GM12891 (cell line): Measurements from ENCODE around the gene IGFBP1.

Experiments used
- POLR2A ChIP-seq: IDR thresholded peaks from 2 replicates; pipeline ENCODE4 v1.6.1; 2011; ENCODE audit warnings: low read depth, low read length, control low read depth
- POLR2AphosphoS5 ChIP-seq: IDR thresholded peaks from 2 replicates; pipeline ENCODE4 v1.6.1; 2011; ENCODE audit warnings: low read depth, low read length, control low read depth

DNA sequence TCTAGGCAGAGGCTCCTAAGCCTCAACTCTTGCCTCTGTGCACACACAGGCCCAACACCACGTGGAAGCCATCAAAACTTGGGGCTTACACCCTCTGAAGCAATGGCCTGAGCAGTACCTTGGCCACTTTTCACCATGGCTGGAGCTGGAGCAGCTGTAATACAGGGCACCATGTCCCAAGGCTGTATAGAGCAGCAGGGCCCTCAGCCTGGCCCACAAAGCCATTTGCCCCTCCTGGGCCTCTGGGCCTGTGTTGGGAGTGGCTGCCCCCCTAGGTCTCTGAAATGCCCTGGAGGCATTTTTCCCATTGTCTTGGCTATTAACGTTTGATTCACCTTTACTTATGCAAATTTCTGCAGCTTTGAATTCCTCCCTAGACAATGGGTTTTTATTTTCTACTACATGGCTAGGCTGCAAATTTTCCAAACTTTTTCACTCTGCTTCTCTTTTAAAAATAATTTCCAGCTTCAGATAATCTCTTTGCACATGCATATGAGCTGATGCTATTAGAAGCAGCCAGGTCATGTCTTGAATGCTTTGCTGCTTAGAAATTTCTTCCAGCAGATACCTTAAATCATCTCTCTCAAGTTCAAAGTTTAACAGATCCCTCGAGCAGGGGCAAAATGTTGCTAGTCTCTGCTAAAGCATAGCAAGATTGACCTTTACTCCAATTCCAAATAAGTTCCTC is 9.7 kb upstream of the IGFBP1 start:
- TF ChIP-seq POLR2A (no peak), POLR2AphosphoS5 (no peak)
